ENCODE results near the gene ZNF385A.

Gene ZNF385A

DNA sequence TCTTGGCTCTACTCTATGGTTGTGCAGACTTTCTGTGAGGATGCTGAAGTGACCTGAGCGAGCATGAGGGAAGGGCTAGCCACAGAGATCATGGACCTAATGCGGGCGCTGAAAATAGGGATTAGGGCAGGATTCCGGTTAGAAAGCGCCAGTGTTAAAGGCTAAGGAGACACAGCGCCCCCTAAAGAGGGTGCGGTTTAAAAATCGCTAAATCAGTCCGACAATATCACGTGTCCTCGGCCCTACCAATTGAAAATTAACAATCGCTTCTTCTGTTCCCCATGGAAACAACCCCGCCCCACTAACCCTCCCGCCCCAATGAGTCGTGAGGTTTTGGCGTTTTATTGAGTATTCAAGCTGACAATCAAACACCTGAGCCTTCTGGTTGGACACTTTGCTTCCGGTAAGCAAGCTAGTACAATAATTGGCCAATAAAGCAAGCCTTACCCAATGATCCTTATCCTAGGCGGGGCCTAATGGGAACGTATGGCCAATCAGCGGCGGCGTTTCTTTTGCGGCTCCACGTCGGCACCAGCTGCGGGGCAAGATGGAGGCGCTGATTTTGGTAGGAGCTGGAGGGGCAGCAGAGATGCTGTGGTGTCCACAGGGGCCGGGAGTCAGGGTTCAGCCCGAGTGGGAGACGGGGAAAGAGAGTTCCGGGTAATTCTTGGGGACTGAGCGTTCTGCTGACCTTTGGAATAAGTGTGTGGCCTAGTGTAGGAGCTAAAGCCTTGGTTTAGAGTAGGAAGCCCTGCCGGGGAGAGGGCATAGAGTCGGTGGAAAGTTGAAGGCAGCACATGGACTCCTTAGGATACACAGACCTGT lies 59.7 kb downstream of the ZNF385A start, which contains the start of gene COPZ1 (continued):
- TF ChIP-seq ZNF350 (tag by site-specific recombination; IDR thresholded peaks at IDR 0.05) (no peak), ZNF169 (tag by site-specific recombination; IDR thresholded peaks at IDR 0.05) (no peak), HOXC10 (CRISPR knock-in tag; IDR thresholded peaks at IDR 0.05) (no peak), ZNF239 (tag by site-specific recombination; IDR thresholded peaks at IDR 0.05) (no peak), SALL2 (tag by site-specific recombination; IDR thresholded peaks at IDR 0.05; ENCODE audit: borderline replicate concordance) (no peak), ZNF792 (tag by site-specific recombination; IDR thresholded peaks at IDR 0.05) (no peak), ZNF600 (tag by site-specific recombination; IDR thresholded peaks at IDR 0.05) (peak; percentile 75), ZNF132 (tag by site-specific recombination; IDR thresholded peaks at IDR 0.05; ENCODE audit: borderline replicate concordance) (no peak), ZBTB48 (tag by site-specific recombination; IDR thresholded peaks at IDR 0.05) (peak; percentile 37; the same call in 1 of the 2 replicates), ZNF677 (tag by site-specific recombination; IDR thresholded peaks at IDR 0.05) (no peak), ZSCAN30 (tag by site-specific recombination; IDR thresholded peaks at IDR 0.05) (peak; percentile 51; the same call in 1 of the 2 replicates), SP2 (tag by site-specific recombination; IDR thresholded peaks at IDR 0.05) (peak; percentile 99), KLF8 (tag by site-specific recombination; IDR thresholded peaks at IDR 0.05) (0 out of 2 replicates have a peak, but pooled peaks have one; percentile 18), ZNF596 (tag by site-specific recombination; IDR thresholded peaks at IDR 0.05) (no peak), ZNF394 (tag by site-specific recombination; IDR thresholded peaks at IDR 0.05; ENCODE audit: borderline replicate concordance) (peak; percentile 60; the same call in 1 of the 2 replicates), SCRT1 (tag by site-specific recombination; IDR thresholded peaks at IDR 0.05; ENCODE audit: borderline replicate concordance) (no peak), ZNF629 (tag by site-specific recombination; IDR thresholded peaks at IDR 0.05) (peak; percentile 66), ZIC2 (tag by site-specific recombination; IDR thresholded peaks at IDR 0.05) (0 out of 2 replicates have a peak, but pooled peaks have one; percentile 12), ZNF10 (tag by site-specific recombination; IDR thresholded peaks at IDR 0.05) (peak; percentile 68), ZNF654 (tag by site-specific recombination; IDR thresholded peaks at IDR 0.05; ENCODE audit: low read depth) (peak; percentile 63)
- TF ChIP-seq, protein P1, sequence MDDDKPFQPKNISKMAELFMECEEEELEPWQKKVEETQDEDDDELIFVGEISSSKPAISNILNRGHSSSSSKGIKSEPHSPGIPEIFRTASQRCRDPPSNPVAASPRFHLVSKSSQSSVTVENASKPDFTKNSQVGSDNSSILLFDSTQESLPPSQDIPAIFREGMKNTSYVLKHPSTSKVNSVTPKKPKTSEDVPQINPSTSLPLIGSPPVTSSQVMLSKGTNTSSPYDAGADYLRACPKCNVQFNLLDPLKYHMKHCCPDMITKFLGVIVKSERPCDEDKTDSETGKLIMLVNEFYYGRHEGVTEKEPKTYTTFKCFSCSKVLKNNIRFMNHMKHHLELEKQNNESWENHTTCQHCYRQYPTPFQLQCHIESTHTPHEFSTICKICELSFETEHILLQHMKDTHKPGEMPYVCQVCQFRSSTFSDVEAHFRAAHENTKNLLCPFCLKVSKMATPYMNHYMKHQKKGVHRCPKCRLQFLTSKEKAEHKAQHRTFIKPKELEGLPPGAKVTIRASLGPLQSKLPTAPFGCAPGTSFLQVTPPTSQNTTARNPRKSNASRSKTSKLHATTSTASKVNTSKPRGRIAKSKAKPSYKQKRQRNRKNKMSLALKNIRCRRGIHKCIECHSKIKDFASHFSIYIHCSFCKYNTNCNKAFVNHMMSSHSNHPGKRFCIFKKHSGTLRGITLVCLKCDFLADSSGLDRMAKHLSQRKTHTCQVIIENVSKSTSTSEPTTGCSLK (tag by site-specific recombination; IDR thresholded peaks at IDR 0.05): no peak
- TF ChIP-seq, protein P2, sequence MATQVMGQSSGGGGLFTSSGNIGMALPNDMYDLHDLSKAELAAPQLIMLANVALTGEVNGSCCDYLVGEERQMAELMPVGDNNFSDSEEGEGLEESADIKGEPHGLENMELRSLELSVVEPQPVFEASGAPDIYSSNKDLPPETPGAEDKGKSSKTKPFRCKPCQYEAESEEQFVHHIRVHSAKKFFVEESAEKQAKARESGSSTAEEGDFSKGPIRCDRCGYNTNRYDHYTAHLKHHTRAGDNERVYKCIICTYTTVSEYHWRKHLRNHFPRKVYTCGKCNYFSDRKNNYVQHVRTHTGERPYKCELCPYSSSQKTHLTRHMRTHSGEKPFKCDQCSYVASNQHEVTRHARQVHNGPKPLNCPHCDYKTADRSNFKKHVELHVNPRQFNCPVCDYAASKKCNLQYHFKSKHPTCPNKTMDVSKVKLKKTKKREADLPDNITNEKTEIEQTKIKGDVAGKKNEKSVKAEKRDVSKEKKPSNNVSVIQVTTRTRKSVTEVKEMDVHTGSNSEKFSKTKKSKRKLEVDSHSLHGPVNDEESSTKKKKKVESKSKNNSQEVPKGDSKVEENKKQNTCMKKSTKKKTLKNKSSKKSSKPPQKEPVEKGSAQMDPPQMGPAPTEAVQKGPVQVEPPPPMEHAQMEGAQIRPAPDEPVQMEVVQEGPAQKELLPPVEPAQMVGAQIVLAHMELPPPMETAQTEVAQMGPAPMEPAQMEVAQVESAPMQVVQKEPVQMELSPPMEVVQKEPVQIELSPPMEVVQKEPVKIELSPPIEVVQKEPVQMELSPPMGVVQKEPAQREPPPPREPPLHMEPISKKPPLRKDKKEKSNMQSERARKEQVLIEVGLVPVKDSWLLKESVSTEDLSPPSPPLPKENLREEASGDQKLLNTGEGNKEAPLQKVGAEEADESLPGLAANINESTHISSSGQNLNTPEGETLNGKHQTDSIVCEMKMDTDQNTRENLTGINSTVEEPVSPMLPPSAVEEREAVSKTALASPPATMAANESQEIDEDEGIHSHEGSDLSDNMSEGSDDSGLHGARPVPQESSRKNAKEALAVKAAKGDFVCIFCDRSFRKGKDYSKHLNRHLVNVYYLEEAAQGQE (tag by site-specific recombination; IDR thresholded peaks at IDR 0.05): no peak
- TF ChIP-seq, protein P3, sequence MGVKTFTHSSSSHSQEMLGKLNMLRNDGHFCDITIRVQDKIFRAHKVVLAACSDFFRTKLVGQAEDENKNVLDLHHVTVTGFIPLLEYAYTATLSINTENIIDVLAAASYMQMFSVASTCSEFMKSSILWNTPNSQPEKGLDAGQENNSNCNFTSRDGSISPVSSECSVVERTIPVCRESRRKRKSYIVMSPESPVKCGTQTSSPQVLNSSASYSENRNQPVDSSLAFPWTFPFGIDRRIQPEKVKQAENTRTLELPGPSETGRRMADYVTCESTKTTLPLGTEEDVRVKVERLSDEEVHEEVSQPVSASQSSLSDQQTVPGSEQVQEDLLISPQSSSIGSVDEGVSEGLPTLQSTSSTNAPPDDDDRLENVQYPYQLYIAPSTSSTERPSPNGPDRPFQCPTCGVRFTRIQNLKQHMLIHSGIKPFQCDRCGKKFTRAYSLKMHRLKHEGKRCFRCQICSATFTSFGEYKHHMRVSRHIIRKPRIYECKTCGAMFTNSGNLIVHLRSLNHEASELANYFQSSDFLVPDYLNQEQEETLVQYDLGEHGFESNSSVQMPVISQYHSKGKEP (tag by site-specific recombination; IDR thresholded peaks at IDR 0.05): no peak
- TF ChIP-seq, protein P4, sequence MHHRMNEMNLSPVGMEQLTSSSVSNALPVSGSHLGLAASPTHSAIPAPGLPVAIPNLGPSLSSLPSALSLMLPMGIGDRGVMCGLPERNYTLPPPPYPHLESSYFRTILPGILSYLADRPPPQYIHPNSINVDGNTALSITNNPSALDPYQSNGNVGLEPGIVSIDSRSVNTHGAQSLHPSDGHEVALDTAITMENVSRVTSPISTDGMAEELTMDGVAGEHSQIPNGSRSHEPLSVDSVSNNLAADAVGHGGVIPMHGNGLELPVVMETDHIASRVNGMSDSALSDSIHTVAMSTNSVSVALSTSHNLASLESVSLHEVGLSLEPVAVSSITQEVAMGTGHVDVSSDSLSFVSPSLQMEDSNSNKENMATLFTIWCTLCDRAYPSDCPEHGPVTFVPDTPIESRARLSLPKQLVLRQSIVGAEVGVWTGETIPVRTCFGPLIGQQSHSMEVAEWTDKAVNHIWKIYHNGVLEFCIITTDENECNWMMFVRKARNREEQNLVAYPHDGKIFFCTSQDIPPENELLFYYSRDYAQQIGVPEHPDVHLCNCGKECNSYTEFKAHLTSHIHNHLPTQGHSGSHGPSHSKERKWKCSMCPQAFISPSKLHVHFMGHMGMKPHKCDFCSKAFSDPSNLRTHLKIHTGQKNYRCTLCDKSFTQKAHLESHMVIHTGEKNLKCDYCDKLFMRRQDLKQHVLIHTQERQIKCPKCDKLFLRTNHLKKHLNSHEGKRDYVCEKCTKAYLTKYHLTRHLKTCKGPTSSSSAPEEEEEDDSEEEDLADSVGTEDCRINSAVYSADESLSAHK (tag by site-specific recombination; IDR thresholded peaks at IDR 0.05): peak; percentile 26; the same call in 1 of the 2 replicates
- TF ChIP-seq, protein P5, sequence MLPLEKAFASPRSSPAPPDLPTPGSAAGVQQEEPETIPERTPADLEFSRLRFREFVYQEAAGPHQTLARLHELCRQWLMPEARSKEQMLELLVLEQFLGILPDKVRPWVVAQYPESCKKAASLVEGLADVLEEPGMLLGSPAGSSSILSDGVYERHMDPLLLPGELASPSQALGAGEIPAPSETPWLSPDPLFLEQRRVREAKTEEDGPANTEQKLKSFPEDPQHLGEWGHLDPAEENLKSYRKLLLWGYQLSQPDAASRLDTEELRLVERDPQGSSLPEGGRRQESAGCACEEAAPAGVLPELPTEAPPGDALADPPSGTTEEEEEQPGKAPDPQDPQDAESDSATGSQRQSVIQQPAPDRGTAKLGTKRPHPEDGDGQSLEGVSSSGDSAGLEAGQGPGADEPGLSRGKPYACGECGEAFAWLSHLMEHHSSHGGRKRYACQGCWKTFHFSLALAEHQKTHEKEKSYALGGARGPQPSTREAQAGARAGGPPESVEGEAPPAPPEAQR (tag by site-specific recombination; IDR thresholded peaks at IDR 0.05): 0 out of 2 replicates have a peak, but pooled peaks have one; percentile 33
- TF ChIP-seq, protein P6, sequence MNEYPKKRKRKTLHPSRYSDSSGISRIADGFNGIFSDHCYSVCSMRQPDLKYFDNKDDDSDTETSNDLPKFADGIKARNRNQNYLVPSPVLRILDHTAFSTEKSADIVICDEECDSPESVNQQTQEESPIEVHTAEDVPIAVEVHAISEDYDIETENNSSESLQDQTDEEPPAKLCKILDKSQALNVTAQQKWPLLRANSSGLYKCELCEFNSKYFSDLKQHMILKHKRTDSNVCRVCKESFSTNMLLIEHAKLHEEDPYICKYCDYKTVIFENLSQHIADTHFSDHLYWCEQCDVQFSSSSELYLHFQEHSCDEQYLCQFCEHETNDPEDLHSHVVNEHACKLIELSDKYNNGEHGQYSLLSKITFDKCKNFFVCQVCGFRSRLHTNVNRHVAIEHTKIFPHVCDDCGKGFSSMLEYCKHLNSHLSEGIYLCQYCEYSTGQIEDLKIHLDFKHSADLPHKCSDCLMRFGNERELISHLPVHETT (tag by site-specific recombination; IDR thresholded peaks at IDR 0.05): peak; percentile 72; the same call in 1 of the 2 replicates
